DMS114 treated with DMSO at 0.1 percent for 48 hours (cell line): ENCODE results near the gene GBF1.

Experiments
- DNase-seq: peaks from one replicate; lab custom pipeline; 2025; ENCODE audit not compliant: unreplicated experiment; lab: John Stamatoyannopoulos, UW

GBF1 gene

DNA sequence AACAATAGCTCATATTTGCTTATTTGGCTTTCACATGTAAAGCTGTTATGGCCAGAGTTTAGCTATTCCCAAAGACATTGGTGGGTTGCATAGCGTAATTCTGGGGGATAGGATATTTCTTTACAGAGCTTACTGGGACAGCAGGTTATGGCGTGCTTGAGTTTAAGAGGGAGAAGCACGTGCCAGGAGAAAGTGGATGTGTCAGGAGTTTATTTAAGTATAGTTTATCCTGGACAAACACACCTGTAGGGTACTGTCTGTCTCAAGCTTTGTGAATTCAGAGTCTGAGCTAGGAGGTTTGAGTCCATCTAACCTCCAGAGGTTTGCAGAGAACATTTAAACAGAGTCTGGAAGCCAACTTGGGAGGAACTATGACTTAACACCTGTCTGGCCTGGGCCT, 21.3 kb downstream of the GBF1 start:
- no peak for DNase-seq

DNA sequence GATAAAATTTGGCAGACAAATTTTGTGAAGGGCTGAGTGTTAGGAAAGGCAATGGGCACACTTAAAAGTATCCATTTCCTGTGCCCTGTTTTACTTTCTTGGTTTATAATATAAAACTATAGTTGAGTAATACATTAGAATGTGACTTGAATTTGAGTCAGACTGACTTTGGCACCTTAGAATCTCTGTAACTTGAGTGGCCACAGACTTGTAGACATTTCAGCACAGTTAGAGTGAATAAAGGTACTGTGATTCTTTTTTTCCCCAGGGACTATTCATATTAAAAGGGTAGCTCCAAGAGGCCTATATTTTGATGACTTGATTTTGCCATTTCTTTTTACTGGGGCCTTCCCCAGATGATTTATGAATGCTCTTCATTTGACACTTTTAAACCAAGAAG, 22.4 kb downstream of the GBF1 start:
- no peak for DNase-seq

DNA sequence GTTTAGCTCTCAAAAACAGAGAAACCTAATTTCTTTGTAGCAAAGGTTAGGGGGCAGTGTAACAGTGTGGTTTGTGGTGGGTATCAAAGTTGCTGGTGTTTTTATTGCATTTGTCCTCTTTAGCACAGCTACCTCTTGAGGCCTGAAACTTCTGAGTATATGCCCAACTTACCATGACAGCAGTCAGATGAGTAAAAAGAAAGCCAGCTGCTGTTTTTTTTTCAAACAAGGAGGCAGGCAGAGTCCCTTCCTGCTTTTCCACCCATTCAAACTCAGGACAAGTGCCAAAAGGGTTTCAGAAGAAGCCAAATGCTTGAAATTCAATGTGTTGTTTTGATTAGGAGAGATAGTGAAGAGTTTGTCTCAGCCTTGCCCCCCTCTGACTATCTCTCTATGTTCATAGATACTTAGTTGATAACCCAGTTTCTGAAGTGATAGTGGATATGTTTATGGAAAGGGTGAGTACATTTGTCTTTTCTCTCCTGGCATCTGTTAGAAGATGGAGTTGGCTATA, 23.1 kb downstream of the GBF1 start:
- DNase-seq: no peak

DNA sequence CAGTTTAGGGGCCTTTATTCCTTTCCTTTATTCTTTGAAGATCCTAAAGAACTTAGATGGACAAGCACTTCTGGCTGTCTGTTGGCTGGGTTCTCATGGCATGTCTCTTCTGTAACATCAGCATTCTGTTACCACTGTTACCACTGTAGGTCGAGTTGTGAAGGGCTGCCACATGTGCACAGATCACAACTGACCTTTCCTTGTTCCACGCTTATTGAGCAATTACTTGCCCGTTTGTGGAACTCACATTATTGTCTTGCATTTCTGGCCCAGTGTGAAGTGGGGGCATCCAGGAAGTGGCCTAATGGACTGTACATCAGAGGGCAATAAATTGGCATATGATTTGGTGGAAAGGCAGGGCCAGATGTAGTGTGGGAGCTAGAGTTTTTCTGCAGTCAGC, 23.7 kb downstream of the GBF1 start:
- no peak for DNase-seq

DNA sequence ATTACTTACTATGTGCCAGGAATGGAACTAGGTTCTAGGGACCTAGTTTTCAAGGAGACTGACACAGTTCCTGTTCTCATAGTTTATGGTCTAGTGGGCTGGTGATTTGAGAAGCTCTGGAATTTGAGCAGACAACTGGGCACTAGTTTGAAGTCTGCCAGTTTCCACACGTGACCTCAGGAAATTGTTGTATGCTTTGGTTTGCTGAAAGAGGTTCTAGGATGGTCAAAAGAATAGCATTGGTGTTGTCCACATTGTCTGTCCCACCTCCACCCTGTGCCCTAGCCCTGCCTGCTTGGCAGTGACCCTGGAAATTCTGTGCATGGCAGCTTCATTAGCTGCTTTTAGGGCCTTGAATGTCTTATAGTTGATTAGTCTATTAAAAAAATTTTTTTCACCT, 28.7 kb downstream of the GBF1 start:
- DNase-seq: no peak

DNA sequence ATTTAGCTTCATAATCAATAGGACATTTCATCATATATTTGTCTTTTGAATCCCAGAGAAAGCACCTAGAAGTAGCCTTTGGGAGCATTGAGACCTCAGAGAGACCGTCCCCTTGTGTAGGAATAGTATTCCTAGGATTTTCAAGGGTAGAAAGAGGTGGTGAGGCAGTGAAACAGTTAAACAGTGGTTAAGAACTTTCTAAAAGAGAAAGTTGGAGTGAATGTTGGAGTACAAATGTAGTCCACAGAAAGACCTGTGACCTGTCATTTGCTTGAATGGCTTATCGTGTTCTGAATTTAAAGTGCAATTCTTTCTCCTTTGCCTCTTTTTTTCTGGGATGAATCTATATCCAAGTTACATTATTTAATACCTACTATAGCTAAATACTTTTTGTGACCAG, 30.0 kb downstream of the GBF1 start:
- DNase-seq: no peak

DNA sequence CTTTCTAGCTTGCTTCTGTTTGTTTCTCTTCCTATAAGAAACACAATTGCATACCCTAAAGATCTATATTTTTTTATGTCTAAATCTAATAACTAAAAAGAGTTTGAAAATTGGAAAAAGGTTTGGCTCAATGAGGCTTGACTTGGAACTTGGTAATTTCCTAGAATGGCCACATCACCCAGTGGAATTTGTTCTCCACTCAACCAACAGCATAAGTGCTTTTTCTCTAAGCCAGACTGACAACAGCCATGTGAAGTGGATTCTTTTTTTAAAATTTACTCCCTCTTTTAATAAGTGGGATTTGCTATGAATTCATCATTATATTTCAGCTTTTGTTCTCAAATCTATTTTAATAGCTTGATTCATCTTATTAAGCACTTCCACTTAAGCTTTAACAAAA, 33.8 kb downstream of the GBF1 start:
- DNase-seq: no peak

DNA sequence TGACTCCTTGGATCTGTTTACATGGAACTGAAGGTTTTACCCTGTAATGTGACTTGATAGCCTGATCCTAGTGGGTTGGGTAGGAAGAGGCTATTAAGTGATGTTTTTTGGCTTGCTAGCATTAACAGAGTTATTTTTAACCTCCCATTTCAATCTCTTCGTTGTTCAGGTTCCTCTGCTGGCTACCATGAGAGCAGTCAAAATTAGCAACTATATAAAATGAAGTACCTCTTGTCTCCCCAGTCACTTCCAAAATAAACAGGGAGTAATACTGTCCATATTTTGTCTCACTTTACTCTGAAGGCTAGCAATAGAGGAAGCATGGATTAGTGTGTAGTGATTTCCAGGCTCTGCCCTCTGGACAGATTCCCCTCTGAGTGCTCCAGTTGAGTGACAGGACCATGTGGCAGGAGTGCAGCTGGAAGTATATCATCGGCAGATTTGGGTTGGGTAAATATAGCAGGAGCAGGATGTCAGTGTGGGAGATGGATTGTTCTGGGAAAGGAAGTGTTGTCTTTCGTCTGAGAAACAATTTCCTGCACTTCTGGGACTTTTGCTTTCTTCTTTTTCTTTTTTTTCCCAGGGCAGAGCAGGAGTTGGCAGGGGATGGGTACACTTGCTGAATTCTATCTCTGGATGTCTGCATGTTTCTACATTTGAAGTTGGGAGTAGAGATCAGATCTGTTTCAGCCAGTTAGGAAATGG, 35.2 kb downstream of the GBF1 start:
- no peak for DNase-seq

DNA sequence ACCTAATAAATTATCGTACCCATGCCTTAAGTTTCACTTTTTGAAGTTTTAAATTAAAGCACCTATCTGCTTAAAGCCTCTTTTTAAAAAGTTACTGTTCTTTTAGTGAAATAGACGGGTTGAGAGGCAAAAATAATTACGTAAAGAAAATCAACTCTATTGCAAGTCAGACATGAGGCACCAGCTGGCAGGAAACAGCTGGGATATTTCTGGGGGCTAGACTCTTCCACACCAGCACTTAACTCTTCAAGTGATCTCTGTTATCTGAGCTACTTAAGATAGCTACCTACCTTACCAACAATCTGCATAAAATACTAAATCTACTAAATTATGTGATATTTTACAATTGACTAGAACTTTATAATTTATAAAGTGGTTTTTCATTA, 35.8 kb downstream of the GBF1 start:
- DNase-seq: no peak

DNA sequence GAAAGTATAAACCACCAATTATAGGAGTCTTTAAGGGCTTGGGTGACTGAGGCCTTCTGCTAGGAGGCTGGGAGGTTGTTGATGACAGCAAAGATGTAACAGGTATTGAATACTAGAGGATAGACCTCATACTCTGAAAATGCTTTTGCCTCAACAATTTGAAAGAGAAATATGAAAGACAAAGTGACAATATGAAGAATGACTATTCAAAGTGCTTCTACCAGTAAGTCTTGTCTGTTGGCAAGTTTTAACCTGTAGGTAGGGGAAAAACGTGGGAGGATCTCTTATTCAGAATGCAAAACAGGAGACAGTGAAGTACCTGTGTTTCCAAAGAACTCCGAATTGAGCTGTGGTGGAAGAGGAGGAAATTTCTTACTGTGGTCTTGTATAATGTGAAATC, 38.2 kb downstream of the GBF1 start:
- DNase-seq: no peak

DNA sequence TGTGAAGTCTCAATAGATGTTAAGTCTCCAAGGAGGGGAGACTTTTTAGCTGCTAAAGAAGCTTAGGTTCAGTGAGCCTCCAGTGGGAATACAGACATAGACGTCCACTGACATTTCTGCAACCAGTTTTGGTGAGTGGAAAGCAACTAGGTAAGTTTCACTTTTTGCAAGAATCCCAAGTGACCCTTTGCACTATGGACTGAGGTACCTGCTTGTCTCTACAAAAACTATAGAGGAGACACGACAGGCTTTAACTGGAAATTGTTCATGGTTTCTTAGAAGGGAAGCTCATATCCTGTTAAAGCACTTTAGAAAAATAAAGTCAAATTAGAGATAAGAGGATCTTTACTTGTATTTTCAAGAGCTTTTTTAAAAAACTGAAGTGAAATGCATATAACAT, 38.6 kb downstream of the GBF1 start:
- no peak for DNase-seq

DNA sequence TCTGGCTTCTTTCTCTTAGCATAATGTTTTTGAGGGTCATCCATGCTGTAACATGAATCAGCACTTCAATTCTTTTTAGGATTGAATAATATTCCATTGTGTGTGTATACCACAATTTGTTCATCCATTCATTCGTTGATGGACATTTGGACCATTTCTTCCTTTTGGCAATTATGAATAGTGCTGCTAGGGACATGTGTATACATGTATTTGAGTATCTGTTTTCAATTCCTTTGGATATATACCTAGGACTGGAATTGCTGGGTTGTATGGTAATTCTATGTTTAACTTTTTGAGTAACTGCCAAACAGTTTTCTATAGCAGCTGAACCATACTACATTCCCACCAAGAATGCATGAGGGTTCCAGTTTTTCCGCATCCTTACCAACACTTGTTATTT, 39.2 kb downstream of the GBF1 start:
- DNase-seq: no peak

DNA sequence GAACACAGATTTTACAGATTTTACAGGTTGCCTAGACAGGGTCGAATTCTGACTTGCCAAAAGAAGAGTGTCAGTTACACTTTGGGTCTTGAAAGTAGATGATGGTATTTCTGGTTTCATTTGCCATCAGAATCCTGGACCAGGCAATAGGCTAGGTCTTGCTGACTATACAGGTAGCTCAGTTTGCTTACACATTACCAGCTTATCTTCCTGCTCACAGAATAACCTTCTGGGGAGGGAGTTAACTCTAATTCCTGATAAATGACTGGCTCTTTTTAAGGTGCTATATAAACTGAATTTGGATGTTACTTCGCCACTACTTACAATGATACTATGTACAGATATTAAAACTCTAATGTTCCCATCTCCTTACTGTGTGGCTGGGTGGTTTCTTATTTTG, 39.8 kb downstream of the GBF1 start:
- no peak for DNase-seq

DNA sequence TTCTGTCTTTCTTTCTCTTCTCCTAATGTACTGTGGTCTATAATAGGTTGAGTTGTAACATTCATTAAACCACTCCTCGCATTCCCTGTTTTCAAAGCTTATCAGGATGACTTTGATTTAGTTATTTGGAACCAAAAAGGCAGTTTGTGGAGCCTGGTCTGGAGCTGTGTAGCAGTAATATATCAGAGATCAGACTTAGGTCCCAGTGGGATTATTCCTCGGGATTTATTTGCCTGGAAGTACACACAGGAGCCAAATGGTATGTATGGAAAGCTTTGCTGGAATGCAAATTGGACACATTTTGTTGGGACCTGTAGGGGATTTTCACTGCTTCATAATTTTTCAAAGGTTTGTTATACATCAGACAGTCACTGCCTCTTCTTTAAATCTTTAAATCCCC, 40.9 kb downstream of the GBF1 start:
- DNase-seq: no peak

DNA sequence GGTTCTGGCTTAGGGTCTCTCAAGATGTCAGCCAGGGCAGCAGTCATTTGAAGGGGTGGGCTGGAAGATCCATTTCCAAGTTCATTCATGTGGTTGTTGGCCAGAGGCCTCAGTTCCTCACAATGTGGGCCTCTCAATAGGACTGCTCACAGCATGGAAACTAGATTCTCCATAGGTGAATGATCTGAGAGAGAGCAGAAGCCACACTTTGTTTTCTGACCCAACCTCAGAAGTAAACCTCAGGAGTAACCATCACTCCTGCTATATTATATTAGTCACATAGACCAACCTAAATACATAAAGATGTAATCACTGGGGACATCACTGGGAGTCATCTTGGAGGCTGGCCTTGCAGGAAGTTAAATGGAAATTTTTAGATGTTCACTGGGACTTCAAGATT, 42.2 kb downstream of the GBF1 start:
- DNase-seq: no peak

DNA sequence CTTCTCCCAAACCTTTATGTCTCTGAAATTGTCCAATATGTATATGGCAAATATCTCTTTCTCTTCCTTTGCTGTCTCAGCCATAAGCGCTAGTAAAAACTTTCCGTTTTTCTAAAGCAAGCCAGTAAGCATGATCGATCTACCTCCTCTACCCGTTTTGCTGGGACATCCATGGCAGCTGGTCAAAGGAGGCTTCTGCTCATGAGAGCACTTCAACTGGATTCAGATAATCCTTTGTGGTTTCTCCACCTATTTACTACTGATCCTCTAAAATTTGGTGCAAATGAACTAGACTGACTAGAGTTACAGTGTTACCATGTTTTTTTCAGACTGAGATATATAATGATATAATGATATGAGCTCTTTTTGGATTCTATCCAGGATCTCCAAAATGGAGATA, 42.7 kb downstream of the GBF1 start:
- no peak for DNase-seq

DNA sequence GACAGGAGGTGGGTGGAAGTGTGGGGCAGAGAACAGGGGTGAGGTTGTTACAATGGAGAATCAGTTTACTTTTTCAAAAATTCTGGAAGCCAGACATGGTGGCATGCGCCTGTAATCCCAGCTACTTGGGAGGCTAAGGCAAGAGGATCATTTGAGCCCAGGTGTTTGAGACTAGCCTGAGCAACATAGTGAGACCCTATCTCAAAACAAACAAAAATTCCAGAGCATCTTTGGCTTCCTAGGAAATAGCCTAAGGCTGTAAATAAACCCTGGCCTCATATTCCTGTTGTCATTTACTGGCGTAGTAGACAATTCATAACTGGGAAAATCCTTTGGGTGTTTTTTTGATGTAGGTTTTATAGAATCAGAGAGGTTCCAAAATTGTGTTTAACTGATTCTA, 44.0 kb downstream of the GBF1 start:
- DNase-seq: no peak

DNA sequence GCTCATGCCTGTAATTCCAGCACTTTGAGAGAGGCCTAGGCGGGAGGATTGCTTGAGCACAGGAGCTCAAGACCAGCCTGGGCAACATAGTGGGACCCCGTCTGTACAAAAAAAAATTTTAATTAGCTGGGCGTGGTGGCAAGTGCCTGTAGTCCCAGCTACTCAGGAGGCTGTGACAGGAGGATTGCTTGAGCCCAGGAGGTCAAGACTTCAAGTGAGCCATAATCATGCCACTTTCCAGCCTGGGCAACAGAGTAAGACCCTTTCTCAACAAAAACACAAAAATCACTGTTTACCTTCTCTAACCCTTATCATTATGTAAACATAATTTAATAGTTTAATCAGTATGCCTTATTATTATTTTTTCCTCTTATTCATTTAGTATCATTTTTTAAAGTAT, 44.5 kb downstream of the GBF1 start:
- DNase-seq: no peak

DNA sequence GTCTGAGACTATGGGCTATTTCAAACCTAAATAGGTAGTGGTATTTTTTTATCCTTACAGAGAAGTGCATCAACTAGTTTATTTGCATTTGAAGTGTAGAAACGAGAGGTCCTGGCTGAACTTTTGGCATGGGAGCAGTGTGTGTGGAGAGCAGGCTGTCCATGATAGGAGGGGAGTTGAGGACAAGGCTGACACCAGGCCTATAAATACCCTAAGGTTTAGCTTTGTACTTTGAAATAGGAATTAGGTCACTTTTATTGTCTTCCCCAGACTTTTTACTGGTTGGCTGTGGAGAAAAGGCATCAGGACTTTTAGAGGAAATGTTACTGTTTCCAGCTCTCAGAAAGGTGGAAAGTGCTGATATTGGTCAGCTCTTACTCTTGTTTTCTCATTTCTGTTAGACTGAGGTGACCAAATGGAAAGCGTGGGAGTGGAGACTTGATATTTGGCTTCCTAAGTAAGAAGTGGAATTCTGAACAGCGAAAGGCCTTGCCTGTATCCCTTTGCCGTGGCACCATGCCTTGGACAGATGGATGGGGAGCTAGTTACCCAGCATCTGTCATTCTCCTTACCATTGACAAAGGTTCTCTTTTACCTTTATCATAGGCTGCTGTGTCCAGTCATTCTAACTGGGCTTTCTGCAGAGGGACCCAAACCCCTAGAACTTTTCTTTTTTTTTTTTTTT, 46.0 kb downstream of the GBF1 start:
- DNase-seq: no peak

DNA sequence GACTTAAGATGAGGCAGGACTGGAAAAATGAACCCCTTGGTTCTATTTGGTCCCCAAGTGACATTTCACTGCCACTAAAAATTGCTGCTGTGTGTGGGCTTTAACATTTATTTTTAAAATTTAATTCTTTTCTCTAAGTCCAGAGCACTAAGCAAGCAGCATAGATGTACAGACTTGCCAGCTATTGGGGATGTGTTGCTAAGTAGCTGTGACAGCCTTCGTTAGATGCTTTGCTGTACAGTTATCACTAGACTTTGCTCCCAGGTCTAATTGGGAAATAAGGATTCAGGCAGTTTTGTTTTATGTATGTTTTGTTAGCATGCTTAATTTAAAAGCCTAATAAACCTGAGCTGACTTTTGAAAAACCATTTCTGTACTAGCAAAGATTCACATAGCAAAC, 51.8 kb downstream of the GBF1 start:
- no peak for DNase-seq

DNA sequence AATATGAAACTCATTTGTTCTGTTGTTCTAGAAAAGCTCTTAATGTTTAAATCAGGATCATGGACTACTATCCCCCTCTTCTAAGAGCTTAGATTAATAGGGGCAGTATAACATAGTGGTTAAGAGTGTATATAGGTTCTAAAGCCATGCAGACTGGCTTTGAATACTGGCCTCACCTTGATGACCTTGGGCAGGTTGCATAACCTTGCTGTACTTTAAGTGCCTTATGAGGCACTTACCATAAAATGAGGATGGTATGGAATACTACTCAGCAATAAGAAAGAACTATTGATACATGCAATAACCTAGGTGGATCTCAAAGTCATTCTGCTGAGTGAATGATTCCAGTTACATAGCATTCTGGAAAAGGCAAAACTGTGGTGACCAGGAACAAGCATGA, 53.6 kb downstream of the GBF1 start:
- DNase-seq: no peak

DNA sequence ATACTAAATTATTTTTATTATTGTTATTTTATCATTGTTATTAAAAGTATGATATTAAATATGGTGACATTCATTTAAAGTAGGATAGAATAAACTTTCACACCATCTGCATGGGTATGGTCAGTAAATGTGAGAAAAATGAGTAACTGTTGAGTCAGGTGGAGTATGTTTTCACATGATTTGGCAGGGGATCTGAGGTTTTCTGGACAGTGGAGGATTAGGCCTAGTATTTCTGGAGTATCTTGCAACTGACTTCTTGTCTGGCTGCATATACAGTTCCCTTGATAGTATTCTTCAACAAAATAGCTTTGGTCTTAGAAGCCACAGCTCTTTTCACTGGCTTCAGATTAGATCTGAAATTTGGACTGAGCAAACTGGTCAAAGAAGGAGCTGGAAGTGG, 54.5 kb downstream of the GBF1 start:
- DNase-seq: no peak

DNA sequence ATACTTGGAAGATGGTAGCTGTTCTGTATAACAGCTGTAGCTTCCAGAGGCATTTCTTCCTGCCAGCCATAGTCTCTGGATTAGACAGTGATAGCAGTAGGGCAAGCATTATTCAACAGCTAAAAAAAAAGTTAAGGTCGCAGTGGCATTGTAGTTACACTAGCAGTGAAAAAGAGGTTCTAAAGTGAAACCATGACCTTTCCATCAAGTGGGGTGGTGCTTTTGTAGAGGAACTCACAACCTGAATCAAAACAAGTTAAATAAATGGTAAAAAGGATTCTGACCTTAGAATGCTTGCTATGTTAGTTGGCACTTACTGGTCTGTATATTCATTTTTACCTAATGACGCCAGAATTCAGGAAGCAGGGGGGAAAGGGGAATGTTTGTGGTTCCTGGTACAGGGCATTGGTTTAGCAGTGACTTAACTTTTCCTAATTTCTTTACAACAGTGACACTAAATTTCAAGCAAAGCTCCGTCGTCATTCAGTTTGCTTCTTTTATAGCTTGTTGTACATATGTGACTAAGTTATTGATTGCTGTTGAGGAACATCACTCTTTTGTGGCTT, 55.0 kb downstream of the GBF1 start:
- DNase-seq: no peak
